ENCODE data around the gene SCAMP5.

SCAMP5 gene

DNA sequence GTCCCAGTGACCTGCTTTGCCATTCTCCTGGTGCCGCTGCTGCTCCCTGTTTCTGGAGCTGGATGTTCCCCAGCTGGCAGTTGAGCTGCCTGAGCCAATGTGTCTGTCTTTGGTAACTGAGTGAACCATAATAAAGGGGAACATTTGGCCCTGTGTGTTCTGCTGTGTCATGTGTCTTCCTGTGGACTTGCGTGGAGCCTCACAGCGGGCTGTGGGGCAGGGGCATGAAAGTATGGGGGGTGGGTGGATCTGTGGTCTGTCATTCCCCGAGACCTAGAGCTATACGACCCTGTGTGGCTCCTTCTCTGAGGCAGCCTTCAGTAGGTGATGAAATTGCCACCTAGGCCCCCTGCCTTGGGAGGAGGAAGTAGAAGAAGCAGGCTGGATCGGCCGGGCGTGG lies 26.0 kb downstream of the SCAMP5 start:
- TF ChIP-seq, protein P1, sequence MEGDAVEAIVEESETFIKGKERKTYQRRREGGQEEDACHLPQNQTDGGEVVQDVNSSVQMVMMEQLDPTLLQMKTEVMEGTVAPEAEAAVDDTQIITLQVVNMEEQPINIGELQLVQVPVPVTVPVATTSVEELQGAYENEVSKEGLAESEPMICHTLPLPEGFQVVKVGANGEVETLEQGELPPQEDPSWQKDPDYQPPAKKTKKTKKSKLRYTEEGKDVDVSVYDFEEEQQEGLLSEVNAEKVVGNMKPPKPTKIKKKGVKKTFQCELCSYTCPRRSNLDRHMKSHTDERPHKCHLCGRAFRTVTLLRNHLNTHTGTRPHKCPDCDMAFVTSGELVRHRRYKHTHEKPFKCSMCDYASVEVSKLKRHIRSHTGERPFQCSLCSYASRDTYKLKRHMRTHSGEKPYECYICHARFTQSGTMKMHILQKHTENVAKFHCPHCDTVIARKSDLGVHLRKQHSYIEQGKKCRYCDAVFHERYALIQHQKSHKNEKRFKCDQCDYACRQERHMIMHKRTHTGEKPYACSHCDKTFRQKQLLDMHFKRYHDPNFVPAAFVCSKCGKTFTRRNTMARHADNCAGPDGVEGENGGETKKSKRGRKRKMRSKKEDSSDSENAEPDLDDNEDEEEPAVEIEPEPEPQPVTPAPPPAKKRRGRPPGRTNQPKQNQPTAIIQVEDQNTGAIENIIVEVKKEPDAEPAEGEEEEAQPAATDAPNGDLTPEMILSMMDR (IDR thresholded peaks at IDR 0.05; ENCODE audit: low read depth, low read length): no peak
- no peak for DNase-seq (ENCODE audit: extremely low read depth, low read depth)

- no peak for DNase-seq (ENCODE audit: extremely low read depth, low read depth)
- TF ChIP-seq, protein P1 (IDR thresholded peaks at IDR 0.05; ENCODE audit: low read depth, low read length): no peak
Measured at GRCh38 chr15:75022783-75023180, 27.4 kb downstream of the SCAMP5 start.

GRCh38 chr15:75023181-75023871 lies 28.0 kb downstream of the SCAMP5 start, which contains the start of gene PPCDC:
PPCDC (plus strand) TSS chr15:75023590; CDS start chr15:75028319, 4,729 bp downstream.
- DNase-seq (ENCODE audit: extremely low read depth, low read depth): peak; percentile 82
- TF ChIP-seq, protein P1 (IDR thresholded peaks at IDR 0.05; ENCODE audit: low read depth, low read length): no peak

DNA sequence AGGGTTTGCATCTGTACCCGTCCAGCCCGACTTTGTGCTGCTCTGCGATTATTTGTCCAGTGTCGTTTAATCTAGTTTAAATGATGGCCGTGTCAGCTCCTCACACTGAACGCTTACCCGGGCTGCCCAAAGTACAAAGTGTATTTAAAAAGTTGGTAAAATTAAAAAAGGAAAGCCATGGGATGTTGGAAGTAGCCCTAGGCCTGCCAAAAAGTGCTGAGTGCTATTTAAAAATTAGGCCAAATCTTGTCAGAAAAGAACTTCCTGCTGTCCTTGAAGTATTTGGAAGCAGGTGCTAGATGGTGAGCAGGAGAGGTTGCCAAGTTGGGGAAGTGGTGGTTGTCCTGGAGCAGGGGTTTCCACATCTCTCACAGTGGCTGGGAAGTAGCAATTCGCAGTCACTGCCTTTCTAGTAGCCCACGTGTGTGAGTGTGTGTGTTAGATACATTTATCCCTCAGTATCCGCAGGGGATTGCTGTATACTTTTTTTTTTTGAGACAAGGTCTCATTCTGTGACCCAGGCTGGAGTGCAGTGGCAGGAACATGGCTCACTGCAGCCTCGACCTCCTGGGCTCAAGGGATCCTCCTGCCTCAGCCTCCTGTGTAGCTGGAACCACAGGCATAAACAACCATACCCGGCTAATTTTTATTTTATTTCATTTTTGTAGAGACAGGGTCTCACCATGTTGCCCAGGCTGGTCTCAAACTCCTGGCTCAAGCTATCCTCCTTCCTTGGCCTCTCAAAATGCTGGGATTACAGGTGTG lies 28.7 kb downstream of the SCAMP5 start:
- no peak for DNase-seq (ENCODE audit: extremely low read depth, low read depth)
- TF ChIP-seq, protein P1 (IDR thresholded peaks at IDR 0.05; ENCODE audit: low read depth, low read length): no peak

GRCh38 chr15:75025107-75025506 lies 29.7 kb downstream of the SCAMP5 start:
- TF ChIP-seq, protein P1 (IDR thresholded peaks at IDR 0.05; ENCODE audit: low read depth, low read length): no peak
- no peak for DNase-seq (ENCODE audit: extremely low read depth, low read depth)

DNA sequence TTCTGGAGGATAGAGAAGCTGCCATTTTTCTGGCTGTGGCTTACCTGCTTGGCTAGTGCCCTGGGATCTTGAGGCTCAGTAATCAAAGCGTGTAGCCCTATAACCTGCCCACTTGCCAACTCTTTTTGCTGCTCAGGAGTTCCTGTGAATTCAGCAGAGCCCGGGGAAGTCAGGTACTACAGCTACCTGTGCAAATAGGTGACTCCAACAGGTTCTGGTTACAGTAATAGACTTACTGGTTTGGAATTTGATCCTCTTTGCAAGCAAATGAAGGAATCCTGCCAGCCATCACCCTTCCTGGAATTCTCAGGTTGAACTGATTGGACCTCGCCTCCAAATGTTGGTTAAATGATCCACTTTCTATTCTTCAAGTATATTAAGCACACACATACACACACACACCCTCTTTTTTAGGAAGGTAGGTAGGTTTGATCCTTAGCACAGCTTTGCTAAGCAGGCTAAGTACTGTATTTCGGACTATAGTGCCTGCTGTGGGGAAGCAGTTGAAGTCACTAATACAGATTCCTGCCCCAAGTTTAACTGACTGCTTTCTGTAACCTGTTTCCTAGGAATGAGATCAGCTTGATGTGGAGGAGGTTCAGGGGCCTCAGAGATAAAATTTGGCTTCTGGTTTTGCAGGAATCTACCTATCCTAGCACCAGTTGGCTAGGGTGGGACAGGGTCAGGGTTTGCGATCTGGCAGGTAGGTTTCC lies 30.3 kb downstream of the SCAMP5 start:
- no peak for DNase-seq (ENCODE audit: extremely low read depth, low read depth)
- TF ChIP-seq, protein P1 (IDR thresholded peaks at IDR 0.05; ENCODE audit: low read depth, low read length): no peak
